ENCODE data around the gene ANAPC1. TPM values are rescaled to one million over a fixed set of nuclear protein-coding genes. Genes with fewer than 3 reads are reported as not detected.

The ANAPC1 gene
- total RNA-seq, 1 experiment from 2014 or later = 94.4 TPM

DNA sequence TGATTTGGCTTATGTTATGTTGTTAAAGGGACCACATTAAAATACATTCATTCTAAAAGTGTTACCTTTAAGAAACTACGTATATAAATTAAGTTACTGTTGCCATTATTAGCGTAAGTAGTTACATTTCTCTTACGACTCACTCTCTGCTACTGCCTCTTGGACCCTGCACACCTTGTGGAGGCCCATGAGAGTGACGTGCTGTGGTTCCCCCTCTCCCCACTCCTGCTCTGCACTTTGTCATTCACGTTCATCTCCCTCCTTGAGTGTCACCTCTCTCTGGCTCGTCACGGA, 13.6 kb upstream of the ANAPC1 start:
- DNase-seq = no peak
- Histone ChIP-seq H3K36me3 (ENCODE audit: low read depth, low read length) (no peaks in the 10 kb centered on the region), H3K27ac (ENCODE audit: low read length) (no peak overlapping the region), H3F3A (ENCODE audit: low read length, unreplicated experiment) (no peaks in the 10 kb centered on the region), H3K9me3 (ENCODE audit: low read length) (no peaks in the 10 kb centered on the region), H3K79me2 (ENCODE audit: low read length) (no peaks in the 10 kb centered on the region), H3K4me3 (ENCODE audit: low read length) (peak overlapping the region; percentile 81), H2AFZ (ENCODE audit: low read length) (peak overlapping the region; percentile 95), H3K27me3 (ENCODE audit: low read length) (peaks cover 5% of the 10 kb centered on the region; the same call in 1 of the 2 replicates), H3K4me1 (ENCODE audit: insufficient read depth, low read length) (peaks cover 12% of the 10 kb centered on the region), H3K4me2 (ENCODE audit: low read length) (peak overlapping the region; percentile 83), H3K9ac (ENCODE audit: low read length) (no peak overlapping the region), H3K9me2 (replicated peaks; ENCODE audit: low read length) (no peaks in the 10 kb centered on the region), H4K20me1 (ENCODE audit: low read length) (no peaks in the 10 kb centered on the region)
- intact Hi-C loops (cut with micrococcal nuclease) = loop anchor here (1.0 to 5.0 kb wide), 2 partner anchors 130 to 152 kb away; no protein-coding TSS in a partner anchor
- no peak for TF ChIP-seq EZH2 (IDR thresholded peaks at IDR 0.05; ENCODE audit: low read length, unreplicated experiment)
- ChIA-PET POLR2A (ENCODE audit: unreplicated experiment) (no interaction called here), CTCF (interaction anchor here (0.5 to 1.0 kb wide), 6 partner anchors 10 to 157 kb away, joined by 3 to 10 read pairs (median 4); no protein-coding TSS in a partner anchor)
- ATAC-seq = no peak
- no TSS peak for BruUV-seq (replicated peaks)

DNA sequence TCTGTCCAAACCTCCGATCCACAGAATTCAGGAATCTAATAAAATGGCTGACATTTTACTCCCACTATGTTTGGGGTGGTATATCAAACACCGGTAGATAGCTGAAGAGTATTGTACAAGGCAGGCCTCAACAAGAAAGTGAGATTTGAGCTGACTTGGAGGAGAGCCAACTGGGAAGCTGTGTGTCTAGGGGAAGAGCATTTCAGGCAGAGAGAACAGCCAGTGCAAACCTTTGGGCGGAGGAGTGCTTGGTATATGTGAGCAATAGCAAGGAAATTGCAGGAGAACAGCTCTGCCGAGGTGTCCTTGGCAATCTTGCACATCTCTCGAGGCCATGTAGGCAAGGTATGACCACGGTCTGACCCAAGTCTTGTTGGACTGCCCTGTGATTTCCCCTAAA, 12.6 kb upstream of the ANAPC1 start:
- Histone ChIP-seq H3K27ac (ENCODE audit: low read length) (no peak overlapping the region), H3K4me1 (ENCODE audit: insufficient read depth, low read length) (peaks cover 12% of the 10 kb centered on the region), H3K27me3 (ENCODE audit: low read length) (peaks cover 5% of the 10 kb centered on the region; the same call in 1 of the 2 replicates), H3K79me2 (ENCODE audit: low read length) (no peaks in the 10 kb centered on the region), H3K9me2 (replicated peaks; ENCODE audit: low read length) (no peaks in the 10 kb centered on the region), H2AFZ (ENCODE audit: low read length) (no peak overlapping the region), H3K9ac (ENCODE audit: low read length) (no peak overlapping the region), H4K20me1 (ENCODE audit: low read length) (no peaks in the 10 kb centered on the region), H3K36me3 (ENCODE audit: low read depth, low read length) (no peaks in the 10 kb centered on the region), H3K4me2 (ENCODE audit: low read length) (no peak overlapping the region), H3K4me3 (ENCODE audit: low read length) (no peak overlapping the region), H3F3A (ENCODE audit: low read length, unreplicated experiment) (no peaks in the 10 kb centered on the region), H3K9me3 (ENCODE audit: low read length) (no peaks in the 10 kb centered on the region)
- DNase-seq (no peak), ATAC-seq (no peak)
- ChIA-PET POLR2A (ENCODE audit: unreplicated experiment) (no interaction called here), CTCF (no interaction called here)
- TF ChIP-seq, protein P1, sequence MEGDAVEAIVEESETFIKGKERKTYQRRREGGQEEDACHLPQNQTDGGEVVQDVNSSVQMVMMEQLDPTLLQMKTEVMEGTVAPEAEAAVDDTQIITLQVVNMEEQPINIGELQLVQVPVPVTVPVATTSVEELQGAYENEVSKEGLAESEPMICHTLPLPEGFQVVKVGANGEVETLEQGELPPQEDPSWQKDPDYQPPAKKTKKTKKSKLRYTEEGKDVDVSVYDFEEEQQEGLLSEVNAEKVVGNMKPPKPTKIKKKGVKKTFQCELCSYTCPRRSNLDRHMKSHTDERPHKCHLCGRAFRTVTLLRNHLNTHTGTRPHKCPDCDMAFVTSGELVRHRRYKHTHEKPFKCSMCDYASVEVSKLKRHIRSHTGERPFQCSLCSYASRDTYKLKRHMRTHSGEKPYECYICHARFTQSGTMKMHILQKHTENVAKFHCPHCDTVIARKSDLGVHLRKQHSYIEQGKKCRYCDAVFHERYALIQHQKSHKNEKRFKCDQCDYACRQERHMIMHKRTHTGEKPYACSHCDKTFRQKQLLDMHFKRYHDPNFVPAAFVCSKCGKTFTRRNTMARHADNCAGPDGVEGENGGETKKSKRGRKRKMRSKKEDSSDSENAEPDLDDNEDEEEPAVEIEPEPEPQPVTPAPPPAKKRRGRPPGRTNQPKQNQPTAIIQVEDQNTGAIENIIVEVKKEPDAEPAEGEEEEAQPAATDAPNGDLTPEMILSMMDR (conservative IDR thresholded peaks at IDR 0.05; ENCODE audit: low read depth, low read length) = no peak
- TF ChIP-seq EZH2phosphoT487 (IDR thresholded peaks at IDR 0.05; ENCODE audit: borderline replicate concordance, low read length) (no peak), EZH2 (IDR thresholded peaks at IDR 0.05; ENCODE audit: low read length, unreplicated experiment) (no peak)
- no TSS peak for BruUV-seq (replicated peaks)
- intact Hi-C loops (cut with micrococcal nuclease) = loop anchor here (5.0 kb wide), 1 partner anchor 131 kb away; no protein-coding TSS in a partner anchor

DNA sequence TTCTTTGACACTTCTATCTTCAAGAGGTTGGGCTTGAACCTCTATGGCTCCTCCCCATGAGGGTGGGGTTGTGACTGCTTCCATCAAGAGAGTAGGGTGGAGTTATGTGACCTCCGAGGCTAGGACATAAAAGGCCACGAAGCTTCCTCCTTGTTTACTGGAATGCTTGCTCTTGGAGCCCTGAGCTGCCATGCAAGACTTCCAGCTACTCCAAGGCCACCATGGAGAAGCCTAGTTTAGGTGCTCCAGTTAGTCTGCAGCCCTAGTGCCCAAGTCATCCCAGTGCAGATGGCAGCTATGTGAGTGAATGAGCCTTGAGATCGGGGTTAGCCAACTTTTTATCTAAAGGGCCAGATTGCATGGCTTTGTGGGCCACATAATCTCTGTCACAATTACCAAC, 12.0 kb upstream of the ANAPC1 start:
- ATAC-seq = no peak
- CTCF ChIA-PET = no interaction called here
- H3F3A ChIP-seq (ENCODE audit: low read length, unreplicated experiment) = no peaks in the 10 kb centered on the region

More for the DNA sequence above, 12.0 kb upstream of the ANAPC1 start:
- H3K9ac ChIP-seq (ENCODE audit: low read length) = no peak overlapping the region
- H3K27me3 ChIP-seq (ENCODE audit: low read length) = peaks cover 5% of the 10 kb centered on the region; the same call in 1 of the 2 replicates
- H3K4me2 ChIP-seq (ENCODE audit: low read length) = no peak overlapping the region
- intact Hi-C loops (cut with micrococcal nuclease) = loop anchor here (5.0 kb wide), 1 partner anchor 131 kb away; no protein-coding TSS in a partner anchor
- no TSS peak for BruUV-seq (replicated peaks)
- H4K20me1 ChIP-seq (ENCODE audit: low read length) = no peaks in the 10 kb centered on the region
- POLR2A ChIA-PET (ENCODE audit: unreplicated experiment) = no interaction called here
- H3K9me3 ChIP-seq (ENCODE audit: low read length) = no peaks in the 10 kb centered on the region
- no peaks in the 10 kb centered on the region for H3K9me2 ChIP-seq (replicated peaks; ENCODE audit: low read length)
- no peaks in the 10 kb centered on the region for H3K79me2 ChIP-seq (ENCODE audit: low read length)
- TF ChIP-seq EZH2 (IDR thresholded peaks at IDR 0.05; ENCODE audit: low read length, unreplicated experiment) (no peak), EZH2phosphoT487 (IDR thresholded peaks at IDR 0.05; ENCODE audit: borderline replicate concordance, low read length) (no peak)
- TF ChIP-seq, protein P1 (conservative IDR thresholded peaks at IDR 0.05; ENCODE audit: low read depth, low read length) = no peak
- no peaks in the 10 kb centered on the region for H3K36me3 ChIP-seq (ENCODE audit: low read depth, low read length)
- no peak for DNase-seq
- H3K4me1 ChIP-seq (ENCODE audit: insufficient read depth, low read length) = peaks cover 12% of the 10 kb centered on the region
- H2AFZ ChIP-seq (ENCODE audit: low read length) = no peak overlapping the region
- H3K27ac ChIP-seq (ENCODE audit: low read length) = no peak overlapping the region
- H3K4me3 ChIP-seq (ENCODE audit: low read length) = no peak overlapping the region
